ENCODE measurements around the gene DIP2B.

- TF ChIP-seq CTCF (IDR thresholded peaks at IDR 0.05) = no peak
- no peak for TF ChIP-seq POLR2A (IDR thresholded peaks at IDR 0.05)
- no peak for TF ChIP-seq EP300 (IDR thresholded peaks at IDR 0.05)
Observed at GRCh38 chr12:50507474-50507838, 2.7 kb downstream of the DIP2B start.

Measured in stomach (tissue), 4 donors.